Eye (tissue), 1 donor: Measurements from ENCODE around the gene MATR3.
"Not testable (repeated sequence)": the region's sequence is repeated elsewhere in the genome, so short reads cannot be mapped to it uniquely, and the experiment has no call there.

Experiments used
- DNase-seq: peaks from one replicate; pipeline ENCODE4 v3.0.0-alpha.2; 2015

Gene MATR3

GRCh38 chr5:139293507-139294373 lies at the start of gene MATR3:
Gene MATR3, plus strand, starts transcription at chr5:139293740. Its CDS starts 13,676 bp downstream, at chr5:139307416.
- peak; percentile 99 for DNase-seq

GRCh38 chr5:139245637-139246339 lies 47.8 kb upstream of the MATR3 start:
- DNase-seq = no peak

- DNase-seq = no peak
These were observed 47.1 kb upstream of the MATR3 start for GRCh38 chr5:139246394-139246793.

GRCh38 chr5:139248826-139249453 lies 44.6 kb upstream of the MATR3 start:
- no peak for DNase-seq

- no peak for DNase-seq
These were observed 42.3 kb upstream of the MATR3 start for GRCh38 chr5:139251281-139251687.

- no peak for DNase-seq
These were observed 41.7 kb upstream of the MATR3 start for GRCh38 chr5:139251695-139252288.

- DNase-seq = no peak
These were observed 40.4 kb upstream of the MATR3 start for GRCh38 chr5:139253115-139253514.

GRCh38 chr5:139256820-139257219 lies 36.7 kb upstream of the MATR3 start:
- no peak for DNase-seq

- DNase-seq = no peak
These were observed 31.3 kb upstream of the MATR3 start for GRCh38 chr5:139262059-139262741.

GRCh38 chr5:139262742-139263445 lies 30.6 kb upstream of the MATR3 start:
- peak; percentile 95 for DNase-seq

GRCh38 chr5:139263536-139263935 lies 30.0 kb upstream of the MATR3 start:
- DNase-seq = no peak

GRCh38 chr5:139263946-139264345 lies 29.6 kb upstream of the MATR3 start:
- DNase-seq = no peak

GRCh38 chr5:139265001-139265400 lies 28.5 kb upstream of the MATR3 start:
- no peak for DNase-seq

GRCh38 chr5:139266236-139266635 lies 27.3 kb upstream of the MATR3 start:
- DNase-seq = no peak

- DNase-seq = no peak
These were observed 26.1 kb upstream of the MATR3 start for GRCh38 chr5:139267481-139267880.

GRCh38 chr5:139268364-139269202 lies 25.0 kb upstream of the MATR3 start:
- DNase-seq = no peak

GRCh38 chr5:139270718-139271117 lies 22.8 kb upstream of the MATR3 start:
- not testable (repeated sequence) for DNase-seq

GRCh38 chr5:139271201-139272027 lies 22.1 kb upstream of the MATR3 start:
- no peak for DNase-seq

- peak; percentile 8 for DNase-seq
These were observed 20.8 kb upstream of the MATR3 start for GRCh38 chr5:139272471-139273321.
